NCI-H2227 (cell line): ENCODE results near the gene CSNK1E.

Experiments used
- DNase-seq: peaks from one replicate; lab custom pipeline; 2025; ENCODE audit not compliant: unreplicated experiment; lab: John Stamatoyannopoulos, UW

CSNK1E gene

DNA sequence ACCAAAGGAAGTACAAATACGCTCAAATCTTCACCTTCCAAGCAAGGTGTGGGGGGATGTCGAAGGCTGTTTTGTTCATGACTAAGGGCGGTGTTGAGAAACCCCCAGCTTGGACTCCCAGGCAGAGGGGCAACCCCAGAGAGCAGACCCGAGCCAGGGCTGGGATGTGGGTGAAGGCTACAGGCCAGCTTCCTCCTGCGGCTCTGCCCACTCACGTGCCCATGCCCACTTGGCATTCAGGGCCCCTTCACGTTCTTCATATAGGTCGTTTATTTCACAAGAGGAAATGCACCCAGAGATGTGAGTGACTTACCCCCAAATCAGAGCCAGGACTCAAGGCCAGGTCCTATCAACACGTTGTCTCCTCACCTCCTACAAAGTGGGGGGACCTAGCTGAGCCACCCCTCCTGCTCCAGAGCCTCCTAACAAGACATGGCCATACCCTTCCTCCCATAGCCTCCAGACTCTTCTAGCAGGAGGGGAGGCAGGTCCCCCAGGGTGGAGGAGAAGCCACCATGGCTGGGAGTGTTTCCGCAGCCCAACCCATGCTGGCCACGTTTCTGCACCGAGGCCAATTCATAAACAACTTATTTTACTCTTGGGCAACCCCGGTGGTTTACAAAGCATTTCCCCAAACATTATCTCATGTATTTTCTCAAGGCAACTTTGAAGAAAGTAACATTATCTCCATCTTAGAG, 66.4 kb downstream of the CSNK1E start:
- DNase-seq = no peak

- no peak for DNase-seq
Observed at GRCh38 chr22:38249803-38250642, 67.2 kb downstream of the CSNK1E start.

DNA sequence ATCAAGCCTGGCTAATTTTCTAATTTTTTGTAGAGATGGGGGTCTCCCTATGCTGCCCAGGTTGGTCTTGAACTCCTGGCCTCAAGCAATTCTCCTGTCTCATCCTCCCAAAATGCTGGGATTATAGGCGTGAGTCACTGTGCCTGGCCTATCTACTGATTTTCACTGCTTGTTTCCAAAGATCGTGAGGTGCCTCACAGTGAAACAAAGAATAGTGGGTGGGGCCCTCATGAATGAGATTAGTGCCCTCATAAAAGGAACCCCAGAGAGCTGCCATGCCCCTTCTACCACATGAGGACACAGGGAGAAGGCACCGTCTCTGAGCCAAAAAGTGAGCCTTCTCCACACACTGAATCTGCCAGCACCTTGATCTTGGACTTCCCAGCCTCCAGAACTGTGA, 67.9 kb downstream of the CSNK1E start:
- DNase-seq = no peak

- no peak for DNase-seq
Observed at GRCh38 chr22:38248280-38248679, 69.0 kb downstream of the CSNK1E start.

GRCh38 chr22:38247713-38248112, 69.5 kb downstream of the CSNK1E start:
- no peak for DNase-seq

- DNase-seq = no peak
Observed at GRCh38 chr22:38246692-38247091, 70.5 kb downstream of the CSNK1E start.

- DNase-seq = no peak
Observed at GRCh38 chr22:38246046-38246658, 71.1 kb downstream of the CSNK1E start.

- DNase-seq = no peak
Observed at GRCh38 chr22:38244106-38244505, 73.1 kb downstream of the CSNK1E start.

GRCh38 chr22:38243007-38243765, 74.0 kb downstream of the CSNK1E start:
- peak; percentile 60 for DNase-seq

- peak; percentile 15 for DNase-seq
Observed at GRCh38 chr22:38240734-38241252, 76.4 kb downstream of the CSNK1E start.
